Panc1 (cell line): ENCODE measurements around the gene KCNK5. TPM values are rescaled to one million over a fixed set of nuclear protein-coding genes. Genes with fewer than 3 reads are reported as not detected.

Experiments
- ATAC-seq: fragments of 200-7000 bp; cut with Tn5 transposase; 2 replicates; pipeline ENCODE4 v1.9.1; 2020; ENCODE audit warnings: mild to moderate bottlenecking, moderate library complexity
- BruUV-seq: library from RNA; stranded (reverse); fragments of 400-500 nt; replicated peaks from 2 replicates; lab custom pipeline; 2021; lab: Mats Ljungman, UMichigan
- CTCF ChIA-PET: fragments of 300-600 bp; sonication (Branson Sonifier 250); formaldehyde crosslinking; loops from one replicate; lab custom pipeline; 2022; ENCODE audit warnings: antibody characterized with exemption; lab: Charles Lee
- POLR2A ChIA-PET: fragments of 300-600 bp; sonication (Branson Sonifier 250); formaldehyde crosslinking; loops from one replicate; lab custom pipeline; 2022; ENCODE audit warnings: antibody characterized with exemption; lab: Charles Lee
- DNase-seq: peaks from one replicate; pipeline ENCODE4 v3.0.0-alpha.2; 2010; ENCODE audit warnings: low read depth, low spot score
- H3K27ac ChIP-seq: 2 replicates; pipeline ENCODE4 v1.5.1; 2011; ENCODE audit warnings: mild to moderate bottlenecking, low read length, inconsistent platforms
- H3K27me3 ChIP-seq: fragments of 200-500 bp; sonication (Bioruptor generic); 2 replicates; pipeline ENCODE4 v1.6.0; 2014; ENCODE audit warnings: low read length, inconsistent platforms; ENCODE audit not compliant: control insufficient read depth, insufficient read depth
- H3K36me3 ChIP-seq: fragments of 200-500 bp; sonication (Bioruptor generic); 2 replicates; pipeline ENCODE4 v1.5.1; 2014; ENCODE audit warnings: inconsistent platforms, mild to moderate bottlenecking, low read length, moderate library complexity; ENCODE audit not compliant: control insufficient read depth, insufficient read depth
- H3K4me1 ChIP-seq: 2 replicates; pipeline ENCODE4 v1.5.1; 2011; ENCODE audit warnings: inconsistent platforms, mild to moderate bottlenecking, low read length, moderate library complexity; ENCODE audit not compliant: control insufficient read depth, insufficient read depth
- H3K4me3 ChIP-seq, 2 experiments: 2 replicates each; pipeline ENCODE4 v1.5.1; 2011 to 2012; ENCODE audit warnings: low read depth in 2 of 2, low read length in 2 of 2, mild to moderate bottlenecking in 2 of 2, inconsistent platforms in 1 of 2, moderate library complexity in 1 of 2
- H3K9me3 ChIP-seq: fragments of 200-500 bp; sonication (Bioruptor generic); 2 replicates; pipeline ENCODE4 v1.5.1; 2014; ENCODE audit warnings: low read depth, mild to moderate bottlenecking, inconsistent platforms, low read length, moderate library complexity; ENCODE audit not compliant: control insufficient read depth, insufficient read depth
- CTCF ChIP-seq: fragments of 450-650 bp; IDR thresholded peaks from 2 replicates; pipeline ENCODE4 v1.5.1; 2017; ENCODE audit warnings: mild to moderate bottlenecking
- POLR2AphosphoS5 ChIP-seq: IDR thresholded peaks from 2 replicates; pipeline ENCODE4 v1.6.1; 2012; ENCODE audit warnings: mild to moderate bottlenecking, low read depth, low read length, moderate library complexity
- REST ChIP-seq, 2 experiments: IDR thresholded peaks; 2 replicates each; pipeline ENCODE4 v1.6.1; 2011 to 2012; ENCODE audit warnings: low read depth in 2 of 2, control low read depth in 1 of 2, low read length in 1 of 2, mild to moderate bottlenecking in 1 of 2, moderate library complexity in 1 of 2; ENCODE audit not compliant: insufficient read depth in 1 of 2
- SIN3A ChIP-seq: IDR thresholded peaks from 2 replicates; pipeline ENCODE4 v1.6.1; 2012; ENCODE audit warnings: low read depth, mild to moderate bottlenecking, low read length, moderate library complexity, borderline replicate concordance; ENCODE audit not compliant: insufficient read depth
- TCF7L2 ChIP-seq: IDR thresholded peaks from 2 replicates; pipeline ENCODE4 v1.6.1; 2011; ENCODE audit warnings: mild to moderate bottlenecking, low read depth, low read length, inconsistent platforms
- in situ Hi-C: cut with HindIII; loops from 2 replicates; pipeline ENCODE4 v1.10.0; 2016; ENCODE audit warnings: low sequenced_read_pairs, low pct_unique_long_range_greater_than_20kb
- intact Hi-C: fragments of 100-400 bp; cut with micrococcal nuclease; formaldehyde crosslinking; loops from one replicate; pipeline ENCODE4 v1.10.0; 2022; ENCODE audit not compliant: unreplicated experiment
- total RNA-seq: library from RNA; stranded (reverse); gene quantifications from one replicate; pipeline ENCODE4 v1.2.1, GENCODE V29; 2021; ENCODE audit not compliant: unreplicated experiment

KCNK5 gene
- total RNA-seq, 1 experiment from 2014 or later: 0.77 TPM

DNA sequence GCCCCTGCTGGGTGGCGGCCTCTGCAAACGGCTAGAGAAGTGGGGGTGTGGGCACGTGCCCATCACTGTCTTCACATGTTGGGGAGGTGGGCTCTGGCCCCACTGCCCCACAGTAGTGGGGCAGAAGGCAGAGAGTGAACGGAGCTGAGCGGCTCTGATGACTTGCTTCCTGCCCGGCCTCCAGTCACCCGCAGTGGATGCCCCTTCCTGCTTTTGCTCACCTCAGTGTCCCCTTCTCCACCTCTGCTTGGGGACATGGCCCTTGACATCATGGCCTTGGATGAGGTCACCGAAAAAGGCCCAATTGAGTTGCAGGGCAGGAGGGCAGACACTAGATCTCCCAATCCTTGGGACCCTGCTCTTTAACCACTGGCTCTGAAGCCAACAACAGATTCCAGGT lies 40.1 kb downstream of the KCNK5 start:
- BruUV-seq: no TSS peak
- Histone ChIP-seq H3K27me3 (no peaks in the 10 kb centered on the region), H3K9me3 (no peaks in the 10 kb centered on the region), H3K4me3 (no peak overlapping the region), H3K27ac (no peak overlapping the region), H3K36me3 (no peaks in the 10 kb centered on the region), H3K4me1 (no peaks in the 10 kb centered on the region)
- CTCF ChIA-PET: interaction anchor here (0.7 kb wide), 1 partner anchor 106 kb away, joined by 3 read pairs; no protein-coding TSS in a partner anchor
- no peak for TF ChIP-seq CTCF
- TF ChIP-seq POLR2AphosphoS5: no peak
- TF ChIP-seq SIN3A: no peak
- TF ChIP-seq TCF7L2: no peak
- TF ChIP-seq REST (IDR thresholded peaks at IDR 0.05; ENCODE audit: insufficient read depth in 1 of 2, low read depth in 2 of 2, low read length in 1 of 2): no peak
- intact Hi-C loops (no loop called here), in situ Hi-C loops (no loop called here)
- ATAC-seq (no peak), DNase-seq (no peak)
- POLR2A ChIA-PET: no interaction called here

DNA sequence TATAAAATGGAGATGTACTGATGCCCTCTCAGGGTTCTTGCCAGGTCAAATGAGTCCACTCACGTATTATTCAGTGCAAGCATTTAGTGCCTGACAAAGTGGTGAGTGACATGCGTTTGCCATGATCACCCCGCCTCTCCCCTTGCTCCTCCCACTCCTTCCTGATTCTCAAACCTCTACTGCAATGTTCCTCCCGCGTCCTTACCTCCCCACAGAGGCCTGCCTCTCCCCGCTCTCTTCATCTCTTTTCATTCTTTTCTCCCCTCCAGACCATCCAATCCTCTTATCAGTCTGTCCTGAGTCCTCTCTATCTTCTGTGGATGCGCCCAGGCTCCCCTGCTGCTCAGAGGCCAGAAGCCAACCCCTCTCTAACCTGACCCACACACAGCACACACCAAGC lies 40.7 kb downstream of the KCNK5 start:
- no TSS peak for BruUV-seq
- TF ChIP-seq CTCF (no peak), SIN3A (no peak), POLR2AphosphoS5 (no peak), REST (IDR thresholded peaks at IDR 0.05; ENCODE audit: insufficient read depth in 1 of 2, low read depth in 2 of 2, low read length in 1 of 2) (no peak), TCF7L2 (no peak)
- Histone ChIP-seq H3K9me3 (no peaks in the 10 kb centered on the region), H3K36me3 (no peaks in the 10 kb centered on the region), H3K27ac (no peak overlapping the region), H3K4me3 (no peak overlapping the region), H3K4me1 (no peaks in the 10 kb centered on the region), H3K27me3 (no peaks in the 10 kb centered on the region)
- POLR2A ChIA-PET: no interaction called here
- in situ Hi-C loops (no loop called here), intact Hi-C loops (no loop called here)
- CTCF ChIA-PET: interaction anchor here (0.7 kb wide), 1 partner anchor 106 kb away, joined by 3 read pairs; no protein-coding TSS in a partner anchor
- no peak for DNase-seq
- ATAC-seq: no peak
